Measurements from ENCODE around the gene INTS11.
A peak's percentile ranks its signal among the peaks of the same experiment; 100 is the strongest.

The INTS11 gene

DNA sequence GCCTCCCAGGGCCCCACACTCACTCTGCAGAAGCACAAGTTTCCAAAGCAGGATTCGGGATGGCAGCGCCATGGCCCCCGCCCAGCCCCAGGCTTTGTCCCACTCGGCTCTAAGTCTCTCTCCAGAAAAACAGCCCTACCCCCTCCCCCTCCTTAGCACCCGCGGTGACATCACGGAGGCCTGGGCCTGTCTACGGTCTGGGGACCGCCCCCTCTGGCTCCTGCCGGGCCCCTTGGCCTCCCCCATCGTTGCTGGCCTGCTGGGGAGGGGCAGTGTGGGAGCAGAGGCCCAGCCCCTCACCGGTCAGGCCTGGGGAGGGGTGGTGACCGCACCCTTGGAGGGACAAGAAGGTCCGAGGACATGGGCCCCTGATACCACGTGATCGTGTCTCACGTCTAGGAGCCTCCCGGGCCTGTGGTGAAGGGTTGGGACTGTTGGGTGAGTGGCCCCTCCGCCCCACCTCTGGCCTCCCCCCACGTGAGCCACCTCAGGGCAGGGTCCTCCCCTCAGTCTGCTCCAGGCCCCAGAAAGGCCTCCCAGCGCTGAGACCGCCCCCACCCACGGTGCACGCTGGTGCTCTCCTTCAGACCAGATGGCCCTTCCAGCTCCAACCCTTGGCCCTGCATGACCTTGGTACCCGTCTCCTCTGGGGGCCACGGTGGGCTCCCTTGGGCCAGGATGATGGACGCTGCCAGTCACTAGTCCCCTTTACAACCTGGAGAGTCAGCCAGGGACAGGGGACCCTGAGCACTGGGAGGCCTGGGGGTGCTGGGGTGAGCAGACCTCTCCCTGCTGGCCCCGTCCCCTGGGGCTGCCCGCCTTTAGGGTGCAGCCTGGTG, 34.2 kb upstream of the INTS11 start, which contains the start of gene MXRA8:
Gene MXRA8, minus strand, starts transcription at position 123 of the 839 bp plus-strand sequence. Its CDS starts 51 bp downstream, at position 72.
- DNase-seq (ENCODE audit: low read depth in 3 of 3, low spot score in 1 of 3) = no peak

GRCh38 chr1:1357871-1358432, 33.5 kb upstream of the INTS11 start:
- DNase-seq (ENCODE audit: low read depth in 3 of 3, low spot score in 1 of 3) = no peak

DNA sequence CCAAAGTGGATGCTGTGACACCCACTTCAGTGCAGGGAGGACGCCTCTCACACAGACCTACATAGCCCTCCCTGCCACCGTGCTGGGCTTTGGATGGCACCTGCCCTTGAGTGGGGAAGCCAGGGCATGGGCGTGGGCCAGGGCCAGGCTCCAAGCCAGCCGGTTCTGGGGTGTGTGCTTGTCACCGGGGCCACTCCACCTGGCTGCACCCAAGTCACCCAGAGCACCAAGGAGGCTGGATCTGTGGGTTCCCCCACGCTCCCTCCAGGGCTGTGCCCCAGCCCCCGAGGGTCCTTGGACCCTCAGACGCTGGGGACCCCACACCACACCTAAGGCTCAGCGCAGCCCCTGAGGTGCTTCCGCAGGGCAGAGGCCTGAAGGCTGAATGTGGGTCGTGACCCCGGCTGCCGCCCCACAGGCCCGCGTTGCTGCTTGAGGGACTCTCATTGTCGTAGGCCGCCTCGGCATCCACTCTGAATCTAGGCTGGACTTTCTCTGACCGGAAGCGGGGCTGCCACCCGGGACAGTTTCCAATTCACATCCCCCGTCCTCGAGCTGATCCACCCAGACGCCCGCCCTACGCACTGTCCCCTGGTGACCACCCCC, 32.4 kb upstream of the INTS11 start:
- no peak for DNase-seq (ENCODE audit: low read depth in 3 of 3, low spot score in 1 of 3)

GRCh38 chr1:1356166-1356795, 31.8 kb upstream of the INTS11 start:
- DNase-seq (ENCODE audit: low read depth in 3 of 3, low spot score in 1 of 3) = no peak

GRCh38 chr1:1355416-1355815, 31.0 kb upstream of the INTS11 start:
- no peak for DNase-seq (ENCODE audit: low read depth in 3 of 3, low spot score in 1 of 3)

DNA sequence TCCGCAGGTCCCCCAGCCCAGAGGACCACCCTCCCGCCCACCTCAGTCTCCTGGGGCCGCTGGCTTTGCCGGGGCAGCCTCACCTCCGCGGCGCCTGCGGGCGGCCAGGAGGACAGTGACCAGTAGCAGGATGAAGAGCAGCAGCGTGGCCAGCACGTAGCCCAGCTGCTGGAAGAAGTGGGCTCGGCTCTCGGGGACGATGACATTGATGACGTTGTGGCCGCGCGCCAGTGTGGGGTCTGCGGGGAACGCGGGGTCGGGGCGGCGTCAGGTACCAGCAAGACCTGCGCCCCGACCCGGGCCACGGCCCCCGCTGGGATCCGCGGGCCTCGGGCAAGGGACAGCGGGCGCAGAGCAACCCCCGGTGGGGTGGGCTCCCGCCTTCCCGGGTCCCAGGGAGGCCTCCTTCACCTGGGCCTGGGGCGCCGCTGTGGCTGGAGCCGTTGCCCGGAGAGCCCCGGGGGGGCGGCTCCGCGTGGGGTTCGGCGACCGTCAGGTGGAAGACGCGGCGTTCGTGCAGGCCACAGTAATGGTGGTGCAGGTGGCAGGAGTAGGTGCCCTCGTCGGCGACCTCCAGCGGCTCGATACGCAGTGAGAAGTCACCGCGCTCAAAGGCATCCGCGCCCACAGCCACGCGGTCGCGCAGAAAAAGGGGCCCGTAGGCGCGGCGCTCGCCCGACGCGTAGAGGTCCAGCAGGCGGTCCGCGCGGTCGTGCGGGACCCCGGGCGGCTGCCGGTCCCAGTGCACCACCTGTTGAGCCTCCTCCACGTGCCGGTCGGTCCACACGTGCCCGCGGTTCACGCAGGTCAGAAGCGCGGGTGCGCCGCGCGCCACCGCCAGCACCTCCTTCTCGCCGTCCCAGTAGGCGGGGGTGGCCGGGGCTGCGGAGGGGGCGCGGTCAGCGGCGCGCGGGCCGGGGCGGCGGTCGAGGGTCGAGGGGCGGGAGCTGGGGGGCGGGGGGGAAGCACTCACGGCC, 30.1 kb upstream of the INTS11 start:
- DNase-seq (ENCODE audit: low read depth in 3 of 3, low spot score in 1 of 3) = no peak

GRCh38 chr1:1353389-1354151, 29.1 kb upstream of the INTS11 start:
- DNase-seq (ENCODE audit: low read depth in 3 of 3, low spot score in 1 of 3) = no peak

- DNase-seq (ENCODE audit: low read depth in 3 of 3, low spot score in 1 of 3) = no peak
These were observed 28.4 kb upstream of the INTS11 start for GRCh38 chr1:1352786-1353388.

DNA sequence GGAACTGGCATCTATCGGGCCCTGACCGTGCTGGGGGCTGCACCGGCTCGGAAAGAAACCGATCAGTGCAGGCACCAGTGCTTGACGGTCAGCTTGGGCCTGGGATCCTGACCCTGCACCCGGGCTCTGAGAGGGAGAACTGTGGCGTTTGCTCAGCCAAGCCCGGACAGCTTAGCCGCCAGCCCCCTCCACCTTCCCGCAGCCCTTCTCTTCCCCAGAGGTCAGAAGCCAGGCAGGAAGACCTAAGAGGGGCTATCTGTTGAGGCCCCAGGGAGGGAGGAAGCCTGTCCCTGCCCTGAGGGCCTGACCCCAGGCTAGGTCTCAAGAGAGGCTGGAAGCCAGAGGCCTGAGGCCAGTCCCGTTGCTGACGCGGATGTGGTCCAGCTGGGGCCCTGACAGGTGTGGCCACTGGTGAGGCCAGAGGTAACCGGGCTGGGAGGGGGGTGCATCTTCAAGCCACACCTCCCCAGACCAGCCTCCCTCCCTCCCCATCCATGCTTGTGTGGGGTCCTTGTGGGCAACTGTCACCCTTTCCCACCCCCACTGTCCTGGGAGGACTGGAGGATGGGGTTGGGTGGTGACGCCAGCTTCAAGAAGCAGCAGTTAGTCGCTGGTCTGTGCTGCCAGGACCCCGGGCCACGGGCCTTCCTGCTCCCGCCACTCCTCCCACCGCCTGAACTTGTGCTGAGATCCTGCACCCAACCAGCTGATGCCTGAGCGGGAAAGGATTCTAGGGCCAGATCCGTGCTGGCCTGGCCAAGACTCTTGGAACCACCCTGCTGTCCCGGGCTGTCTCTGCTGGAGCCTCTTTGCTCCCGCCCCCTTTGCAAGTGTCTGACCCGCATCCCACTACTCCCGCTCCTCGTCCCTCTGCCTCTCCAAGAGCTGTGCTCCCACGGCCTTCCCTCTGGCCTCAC, 27.3 kb upstream of the INTS11 start:
- no peak for DNase-seq (ENCODE audit: low read depth in 3 of 3, low spot score in 1 of 3)

- DNase-seq (ENCODE audit: low read depth in 3 of 3, low spot score in 1 of 3) = peak; percentile 37 to 73 (median 58)
These were observed 25.0 kb upstream of the INTS11 start, which contains the start of gene DVL1 for GRCh38 chr1:1349256-1350012. TSS of gene DVL1 (minus strand) at chr1:1349418. CDS start at chr1:1349065, 353 bp downstream.

- no peak for DNase-seq (ENCODE audit: low read depth in 3 of 3, low spot score in 1 of 3)
These were observed 24.2 kb upstream of the INTS11 start for GRCh38 chr1:1348420-1349255.

- DNase-seq (ENCODE audit: low read depth in 3 of 3, low spot score in 1 of 3) = no peak
These were observed 23.4 kb upstream of the INTS11 start for GRCh38 chr1:1347663-1348419.

- DNase-seq (ENCODE audit: low read depth in 3 of 3, low spot score in 1 of 3) = no peak
These were observed 22.7 kb upstream of the INTS11 start for GRCh38 chr1:1347026-1347595.

- no peak for DNase-seq (ENCODE audit: low read depth in 3 of 3, low spot score in 1 of 3)
These were observed 22.0 kb upstream of the INTS11 start for GRCh38 chr1:1346501-1346890.

DNA sequence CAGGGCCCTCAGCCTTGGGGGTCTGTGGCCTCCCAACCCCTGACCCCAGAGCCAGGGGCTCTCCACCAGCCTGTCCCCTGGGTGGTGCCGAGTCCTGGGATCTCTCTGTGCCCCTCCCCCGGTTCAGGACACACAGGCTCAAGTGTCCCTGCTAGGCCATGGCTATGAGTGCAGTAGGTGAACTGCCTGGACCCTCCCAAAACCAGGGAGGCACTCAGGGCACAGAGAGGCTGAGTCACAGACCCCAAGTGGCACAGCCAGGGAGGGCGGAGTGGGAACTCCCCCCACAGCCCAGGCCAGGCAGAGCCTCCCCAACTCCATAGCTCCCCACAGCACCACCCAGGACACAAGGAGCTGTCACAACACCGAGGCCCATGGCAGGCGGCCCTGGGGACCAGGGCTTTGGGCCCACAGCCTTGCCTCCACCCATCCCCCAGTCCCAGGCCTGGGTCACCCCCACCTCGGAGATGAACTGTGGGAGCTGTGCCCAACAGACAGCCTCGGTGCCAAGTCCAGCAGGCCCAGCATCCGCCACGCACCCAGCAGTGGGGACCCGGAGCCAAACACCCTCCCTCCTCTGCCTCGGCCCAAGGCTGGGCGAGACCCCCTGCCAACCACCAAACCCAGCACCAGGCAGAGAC, 21.5 kb upstream of the INTS11 start:
- no peak for DNase-seq (ENCODE audit: low read depth in 3 of 3, low spot score in 1 of 3)

Data from stimulated activated CD4-positive, alpha-beta T cell treated with anti-CD3 and anti-CD28 coated beads, TNF-alpha, amount 100 ng/mL, for 1 hour (primary cell).